WTC11 (cell line): ENCODE measurements around the gene TOM1. TPM values are rescaled to one million over a fixed set of nuclear protein-coding genes. Genes with fewer than 3 reads are reported as not detected.

Experiments
- ATAC-seq: fragments of 200-7000 bp; cut with Tn5 transposase; 2 replicates; pipeline ENCODE4 v1.10.0; 2021; ENCODE audit warnings: mild to moderate bottlenecking, moderate library complexity
- CTCF ChIA-PET: fragments of 300-600 bp; sonication (Branson Sonifier 250); formaldehyde crosslinking; loops from one replicate; lab custom pipeline; 2021; ENCODE audit warnings: antibody characterized with exemption; lab: Charles Lee
- POLR2A ChIA-PET: fragments of 350-600 bp; sonication (Branson Sonifier 250); formaldehyde crosslinking; loops from one replicate; lab custom pipeline; 2021; ENCODE audit warnings: antibody characterized with exemption; lab: Charles Lee
- DNase-seq: peaks from one replicate; pipeline ENCODE4 v3.0.0; 2021; ENCODE audit warnings: low spot score
- H3K27ac Mint-ChIP-seq: 2 replicates; pipeline ENCODE4 v1.8.0; 2021; ENCODE audit warnings: mixed read lengths
- H3K27me3 Mint-ChIP-seq: 2 replicates; pipeline ENCODE4 v1.8.0; 2021; ENCODE audit warnings: low read depth, mild to moderate bottlenecking, moderate library complexity, mixed read lengths
- H3K36me3 Mint-ChIP-seq: 2 replicates; pipeline ENCODE4 v1.8.0; 2021; ENCODE audit warnings: mixed read lengths
- H3K4me1 Mint-ChIP-seq: 2 replicates; pipeline ENCODE4 v1.8.0; 2022; ENCODE audit warnings: mixed read lengths
- H3K4me3 Mint-ChIP-seq: 2 replicates; pipeline ENCODE4 v1.8.0; 2021; ENCODE audit warnings: mild to moderate bottlenecking, moderate library complexity, mixed read lengths
- H3K9me3 Mint-ChIP-seq: 2 replicates; pipeline ENCODE4 v1.8.0; 2021; ENCODE audit warnings: mixed read lengths
- ARID4B ChIP-seq: sonication (generic); formaldehyde crosslinking; IDR thresholded peaks from 2 replicates; pipeline ENCODE4 v1.8.0; 2023; ENCODE audit warnings: missing genetic modification reagents, mild to moderate bottlenecking, borderline replicate concordance
- CDX4 ChIP-seq: fragments of 250-450 bp; sonication (Bioruptor Pico); IDR thresholded peaks from 2 replicates; pipeline ENCODE4 v1.9.0; 2021; ENCODE audit warnings: moderate library complexity, mild to moderate bottlenecking, inconsistent platforms, borderline replicate concordance
- E2F4 ChIP-seq: sonication (generic); formaldehyde crosslinking; IDR thresholded peaks from 2 replicates; pipeline ENCODE4 v1.8.1; 2022; ENCODE audit warnings: low read depth, mild to moderate bottlenecking, moderate library complexity, missing genetic modification reagents, borderline replicate concordance
- E2F5 ChIP-seq: sonication (generic); formaldehyde crosslinking; IDR thresholded peaks from 2 replicates; pipeline ENCODE4 v1.8.1; 2022; ENCODE audit warnings: mild to moderate bottlenecking, moderate library complexity, missing genetic modification reagents
- ERG ChIP-seq: fragments of 250-450 bp; sonication (Bioruptor Pico); IDR thresholded peaks from 2 replicates; pipeline ENCODE4 v1.8.0; 2021; ENCODE audit warnings: mild to moderate bottlenecking
- FOXJ3 ChIP-seq: sonication (generic); formaldehyde crosslinking; IDR thresholded peaks from 2 replicates; pipeline ENCODE4 v1.9.0; 2021; ENCODE audit warnings: missing genetic modification reagents, mild to moderate bottlenecking, borderline replicate concordance
- GRHL2 ChIP-seq: fragments of 250-450 bp; sonication (Bioruptor Pico); IDR thresholded peaks from 2 replicates; pipeline ENCODE4 v1.8.0; 2022; ENCODE audit warnings: mild to moderate bottlenecking, moderate library complexity; ENCODE audit not compliant: insufficient replicate concordance, severe bottlenecking
- MYBL2 ChIP-seq: sonication (generic); formaldehyde crosslinking; IDR thresholded peaks from 2 replicates; pipeline ENCODE4 v1.8.1; 2023; ENCODE audit warnings: mild to moderate bottlenecking, moderate library complexity, missing genetic modification reagents
- NR1H2 ChIP-seq: sonication (generic); formaldehyde crosslinking; IDR thresholded peaks from 2 replicates; pipeline ENCODE4 v1.9.0; 2021; ENCODE audit warnings: mild to moderate bottlenecking, moderate library complexity, missing genetic modification reagents
- NR2C2 ChIP-seq: sonication (generic); formaldehyde crosslinking; IDR thresholded peaks from 2 replicates; pipeline ENCODE4 v1.8.0; 2022; ENCODE audit warnings: mild to moderate bottlenecking, missing genetic modification reagents
- STAT6 ChIP-seq: sonication (generic); formaldehyde crosslinking; conservative IDR thresholded peaks from 2 replicates; pipeline ENCODE4 v1.8.1; 2023; ENCODE audit warnings: mild to moderate bottlenecking, low read depth, missing genetic modification reagents, moderate library complexity
- TCF7 ChIP-seq: sonication (generic); formaldehyde crosslinking; IDR thresholded peaks from 2 replicates; pipeline ENCODE4 v1.8.0; 2022; ENCODE audit warnings: mild to moderate bottlenecking, low read depth, missing genetic modification reagents, moderate library complexity
- USF1 ChIP-seq: sonication (generic); formaldehyde crosslinking; IDR thresholded peaks from 2 replicates; pipeline ENCODE4 v1.8.0; 2022; ENCODE audit warnings: mild to moderate bottlenecking, missing genetic modification reagents
- ZNF121 ChIP-seq: sonication (generic); formaldehyde crosslinking; IDR thresholded peaks from 2 replicates; pipeline ENCODE4 v1.8.0; 2023; ENCODE audit warnings: missing genetic modification reagents
- total RNA-seq: library from RNA; stranded (reverse); gene quantifications from 3 replicates; pipeline ENCODE4 v1.2.3, GENCODE V29; 2021

TOM1 gene
- total RNA-seq, 1 experiment from 2014 or later = 23.5 TPM

- H3K4me1 Mint-ChIP-seq = no peaks in the 10 kb centered on the region
- POLR2A ChIA-PET = no interaction called here
- no peaks in the 10 kb centered on the region for H3K27me3 Mint-ChIP-seq
- no peak for TF ChIP-seq STAT6 (CRISPR knock-in tag)
- TF ChIP-seq ZNF121 (CRISPR knock-in tag) = no peak
- TF ChIP-seq E2F5 (CRISPR knock-in tag) = no peak
- TF ChIP-seq MYBL2 (CRISPR knock-in tag) = no peak
- no peak for TF ChIP-seq GRHL2 (CRISPR knock-in tag)
- no peak for TF ChIP-seq NR1H2
- peaks cover 27% of the 10 kb centered on the region for H3K36me3 Mint-ChIP-seq
- CTCF ChIA-PET = interaction anchor here (0.8 kb wide), 1 partner anchor 24 kb away, joined by 3 read pairs; no protein-coding TSS in a partner anchor
- H3K27ac Mint-ChIP-seq = no peak overlapping the region
- DNase-seq (no peak), ATAC-seq (no peak)
- no peaks in the 10 kb centered on the region for H3K9me3 Mint-ChIP-seq
- no peak overlapping the region for H3K4me3 Mint-ChIP-seq
Observed at GRCh38 chr22:35326854-35327562, 27.3 kb downstream of the TOM1 start.

- POLR2A ChIA-PET = no interaction called here
- no peaks in the 10 kb centered on the region for H3K9me3 Mint-ChIP-seq
- ATAC-seq (no peak), DNase-seq (no peak)
- no peaks in the 10 kb centered on the region for H3K4me1 Mint-ChIP-seq
- H3K36me3 Mint-ChIP-seq = peaks cover 29% of the 10 kb centered on the region
- no peak for TF ChIP-seq TCF7 (CRISPR knock-in tag)
- no peak for TF ChIP-seq FOXJ3 (CRISPR knock-in tag)
- TF ChIP-seq ERG (CRISPR knock-in tag) = no peak
- no peak for TF ChIP-seq NR2C2 (CRISPR knock-in tag)
- no peak for TF ChIP-seq ARID4B (CRISPR knock-in tag)
- no peak for TF ChIP-seq USF1
- no peak for TF ChIP-seq E2F4 (CRISPR knock-in tag)
- TF ChIP-seq CDX4 (CRISPR knock-in tag) = no peak
- no peak overlapping the region for H3K4me3 Mint-ChIP-seq
- no peaks in the 10 kb centered on the region for H3K27me3 Mint-ChIP-seq
- CTCF ChIA-PET = no interaction called here
- no peak overlapping the region for H3K27ac Mint-ChIP-seq
Observed at GRCh38 chr22:35327690-35328471, 28.2 kb downstream of the TOM1 start.
